ENCODE results near the gene GJA4.
"Not testable (repeated sequence)": the region's sequence is repeated elsewhere in the genome, so short reads cannot be mapped to it uniquely, and the experiment has no call there.

The GJA4 gene

GRCh38 chr1:34770891-34771504 lies 21.8 kb upstream of the GJA4 start:
- no peak for DNase-seq

GRCh38 chr1:34771573-34772371 lies 21.0 kb upstream of the GJA4 start:
- no peak for DNase-seq

GRCh38 chr1:34773114-34773513 lies 19.7 kb upstream of the GJA4 start:
- not testable (repeated sequence) for DNase-seq

- no peak for DNase-seq
These were observed 17.8 kb upstream of the GJA4 start for GRCh38 chr1:34774957-34775356.

- DNase-seq, result no peak
These were observed 15.9 kb upstream of the GJA4 start for GRCh38 chr1:34776911-34777310.

- no peak for DNase-seq
These were observed 15.1 kb upstream of the GJA4 start for GRCh38 chr1:34777519-34778321.

GRCh38 chr1:34778381-34778780 lies 14.4 kb upstream of the GJA4 start:
- DNase-seq, result no peak

- no peak for DNase-seq
These were observed 13.8 kb upstream of the GJA4 start for GRCh38 chr1:34779005-34779404.

GRCh38 chr1:34779526-34779925 lies 13.3 kb upstream of the GJA4 start:
- DNase-seq, result no peak

- DNase-seq, result no peak
These were observed 12.8 kb upstream of the GJA4 start for GRCh38 chr1:34779962-34780361.

GRCh38 chr1:34780528-34780927 lies 12.3 kb upstream of the GJA4 start:
- no peak for DNase-seq

GRCh38 chr1:34781071-34781843 lies 11.5 kb upstream of the GJA4 start, which contains the start of gene GJB3:
Gene GJB3, plus strand, starts transcription at chr1:34781214. Its CDS starts 3,549 bp downstream, at chr1:34784763.
- DNase-seq, result no peak

GRCh38 chr1:34781844-34782391 lies 10.9 kb upstream of the GJA4 start:
- DNase-seq, result no peak

- DNase-seq, result no peak
These were observed 8.0 kb upstream of the GJA4 start for GRCh38 chr1:34784751-34785221.

- DNase-seq, result no peak
These were observed 7.4 kb upstream of the GJA4 start for GRCh38 chr1:34785231-34785874.

GRCh38 chr1:34785875-34786470 lies 6.8 kb upstream of the GJA4 start:
- DNase-seq, result no peak

- DNase-seq, result peak; percentile 33
These were observed 6.1 kb upstream of the GJA4 start for GRCh38 chr1:34786521-34787325.

- no peak for DNase-seq
These were observed 5.1 kb upstream of the GJA4 start for GRCh38 chr1:34787461-34788420.

- no peak for DNase-seq
These were observed 1.8 kb upstream of the GJA4 start for GRCh38 chr1:34790985-34791384.
